ENCODE measurements around the gene MOCS2.

DNA sequence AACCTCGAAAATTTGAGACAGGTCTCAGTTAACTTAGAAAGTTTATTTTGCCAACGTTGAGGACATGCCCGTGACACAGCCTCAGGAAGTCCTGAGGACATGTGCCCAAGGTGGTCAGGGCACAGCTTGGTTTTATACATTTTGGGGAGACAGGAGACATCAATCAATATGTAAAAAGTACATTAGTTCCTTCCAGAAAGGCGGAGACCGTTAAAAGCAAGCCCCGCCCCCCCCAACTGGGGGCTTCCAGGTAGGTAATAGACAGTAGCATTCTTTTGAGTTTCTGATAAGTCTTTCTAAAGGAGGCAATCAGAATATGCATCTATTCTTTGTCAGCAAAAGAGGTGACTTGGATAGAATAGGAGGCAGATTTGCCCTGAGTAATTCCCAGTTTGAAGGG is 599 bp upstream of the MOCS2 start:
- TF ChIP-seq POLR2A (IDR thresholded peaks at IDR 0.05) = no peak
- TF ChIP-seq, protein P1, sequence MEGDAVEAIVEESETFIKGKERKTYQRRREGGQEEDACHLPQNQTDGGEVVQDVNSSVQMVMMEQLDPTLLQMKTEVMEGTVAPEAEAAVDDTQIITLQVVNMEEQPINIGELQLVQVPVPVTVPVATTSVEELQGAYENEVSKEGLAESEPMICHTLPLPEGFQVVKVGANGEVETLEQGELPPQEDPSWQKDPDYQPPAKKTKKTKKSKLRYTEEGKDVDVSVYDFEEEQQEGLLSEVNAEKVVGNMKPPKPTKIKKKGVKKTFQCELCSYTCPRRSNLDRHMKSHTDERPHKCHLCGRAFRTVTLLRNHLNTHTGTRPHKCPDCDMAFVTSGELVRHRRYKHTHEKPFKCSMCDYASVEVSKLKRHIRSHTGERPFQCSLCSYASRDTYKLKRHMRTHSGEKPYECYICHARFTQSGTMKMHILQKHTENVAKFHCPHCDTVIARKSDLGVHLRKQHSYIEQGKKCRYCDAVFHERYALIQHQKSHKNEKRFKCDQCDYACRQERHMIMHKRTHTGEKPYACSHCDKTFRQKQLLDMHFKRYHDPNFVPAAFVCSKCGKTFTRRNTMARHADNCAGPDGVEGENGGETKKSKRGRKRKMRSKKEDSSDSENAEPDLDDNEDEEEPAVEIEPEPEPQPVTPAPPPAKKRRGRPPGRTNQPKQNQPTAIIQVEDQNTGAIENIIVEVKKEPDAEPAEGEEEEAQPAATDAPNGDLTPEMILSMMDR (IDR thresholded peaks at IDR 0.05) = no peak

Data from sigmoid colon (tissue), 3 donors.